ENCODE data around the gene LIME1. TPM values are rescaled to one million over a fixed set of nuclear protein-coding genes. Genes with fewer than 3 reads are reported as not detected.

Gene LIME1
- total and polyA plus RNA-seq, 9 of the 15 experiments (the other 6 are each of a cell fraction or from before 2014, with no cell fraction given), result 0.11 to 17.1 (median 2.8) TPM; not detected in 2

- TF ChIP-seq ZNF395 (CRISPR knock-in tag; IDR thresholded peaks at IDR 0.05), result no peak
Observed at GRCh38 chr20:63711085-63711645, 25.3 kb upstream of the LIME1 start (continued).

- WGBS (ENCODE audit: insufficient coverage, low coverage, missing lambda C conversion rate), result 92% methylated on average over 1 of the region's 1 CpG
- Histone ChIP-seq H3K9me3 (replicated peaks; ENCODE audit: control insufficient read depth, insufficient read depth, low read depth, low read length) (peaks cover 11% of the 10 kb centered on the region; the same call in 1 of the 2 replicates), H3K27ac (ENCODE audit: extremely low read depth, low read depth, low read length) (no peak overlapping the region), H3K4me1 (replicated peaks in 1 of 2; ENCODE audit: control insufficient read depth in 2 of 2, insufficient read depth in 2 of 2, low read length in 2 of 2) (peaks cover 7 to 30% of the 10 kb centered on the region in 2 experiments), H3K4me3 (no peak overlapping the region), H3K4me2 (ENCODE audit: insufficient read depth, low read length) (no peak overlapping the region), H3K36me3 (ENCODE audit: control insufficient read depth, insufficient read depth, low read length) (peaks cover 69% of the 10 kb centered on the region), H3K27me3 (ENCODE audit: control insufficient read depth in 2 of 2, insufficient read depth in 2 of 2, low read length in 2 of 2) (no peaks in the 10 kb centered on the region), H4K20me1 (replicated peaks; ENCODE audit: control insufficient read depth, insufficient read depth, low read length) (peaks cover 7% of the 10 kb centered on the region; the same call in 1 of the 2 replicates), H3K79me2 (ENCODE audit: control insufficient read depth, insufficient read depth, low read length) (peaks cover 60% of the 10 kb centered on the region), H2AFZ (ENCODE audit: low read depth, low read length) (no peak overlapping the region), H3K9ac (ENCODE audit: insufficient read depth in 1 of 2, low read depth in 2 of 2, low read length in 2 of 2) (no peak overlapping the region), H3K9me1 (ENCODE audit: control insufficient read depth, insufficient read depth, low read length) (no peaks in the 10 kb centered on the region)
- no peak for TF ChIP-seq CHAMP1 (IDR thresholded peaks at IDR 0.05)
- TF ChIP-seq MLLT1 (IDR thresholded peaks at IDR 0.05), result no peak
- peak; percentile 64 for TF ChIP-seq RBM25 (IDR thresholded peaks at IDR 0.05; ENCODE audit: low read depth, low read length, severe bottlenecking)
- no peak for TF ChIP-seq RBBP5 (IDR thresholded peaks at IDR 0.05; ENCODE audit: borderline replicate concordance, insufficient read depth, low read length, poor library complexity, severe bottlenecking)
- BruUV-seq (replicated peaks), result no TSS peak
- no peak for DNase-seq (ENCODE audit: extremely low read depth in 1 of 4, low spot score in 3 of 4)
- intact Hi-C loops (cut with micrococcal nuclease), result no loop called here
- ATAC-seq, result no peak
- ChIA-PET CTCF (ENCODE audit: low intra/inter-chr PET ratio) (no interaction called here), POLR2A (no interaction called here)
- in situ Hi-C loops (cut with MboI), result loop anchor here (5.0 kb wide), 1 partner anchor 60 kb away; no protein-coding TSS in a partner anchor
- FAIRE-seq, result peak; percentile 15
Observed at GRCh38 chr20:63712191-63712590, 24.3 kb upstream of the LIME1 start.
